ENCODE data around the gene CRYBA4.

DNA sequence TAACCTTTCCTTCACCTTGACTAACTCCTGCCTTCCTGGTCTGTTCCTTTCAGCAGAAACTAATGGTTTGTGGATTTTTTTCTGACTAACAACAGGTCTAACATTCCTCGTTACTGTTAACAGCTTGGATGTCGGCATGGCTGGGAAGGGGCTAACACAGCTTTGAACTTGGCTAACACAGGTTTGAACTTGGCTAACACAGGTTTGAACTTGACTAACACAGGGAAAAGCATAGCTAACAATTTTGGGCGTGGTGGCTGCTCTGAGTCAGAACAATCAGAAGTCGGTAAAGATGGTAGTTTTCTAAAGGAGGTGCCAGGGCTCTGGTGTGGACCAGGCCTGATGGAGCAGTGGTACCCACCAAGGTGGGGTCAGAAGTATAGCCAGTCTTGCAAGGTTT lies 51.7 kb downstream of the CRYBA4 start:
- TF ChIP-seq EZH2 (IDR thresholded peaks at IDR 0.05; ENCODE audit: borderline replicate concordance, low read length) = no peak
- TF ChIP-seq, protein P1, sequence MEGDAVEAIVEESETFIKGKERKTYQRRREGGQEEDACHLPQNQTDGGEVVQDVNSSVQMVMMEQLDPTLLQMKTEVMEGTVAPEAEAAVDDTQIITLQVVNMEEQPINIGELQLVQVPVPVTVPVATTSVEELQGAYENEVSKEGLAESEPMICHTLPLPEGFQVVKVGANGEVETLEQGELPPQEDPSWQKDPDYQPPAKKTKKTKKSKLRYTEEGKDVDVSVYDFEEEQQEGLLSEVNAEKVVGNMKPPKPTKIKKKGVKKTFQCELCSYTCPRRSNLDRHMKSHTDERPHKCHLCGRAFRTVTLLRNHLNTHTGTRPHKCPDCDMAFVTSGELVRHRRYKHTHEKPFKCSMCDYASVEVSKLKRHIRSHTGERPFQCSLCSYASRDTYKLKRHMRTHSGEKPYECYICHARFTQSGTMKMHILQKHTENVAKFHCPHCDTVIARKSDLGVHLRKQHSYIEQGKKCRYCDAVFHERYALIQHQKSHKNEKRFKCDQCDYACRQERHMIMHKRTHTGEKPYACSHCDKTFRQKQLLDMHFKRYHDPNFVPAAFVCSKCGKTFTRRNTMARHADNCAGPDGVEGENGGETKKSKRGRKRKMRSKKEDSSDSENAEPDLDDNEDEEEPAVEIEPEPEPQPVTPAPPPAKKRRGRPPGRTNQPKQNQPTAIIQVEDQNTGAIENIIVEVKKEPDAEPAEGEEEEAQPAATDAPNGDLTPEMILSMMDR (conservative IDR thresholded peaks at IDR 0.05 in 1 of 2, IDR thresholded peaks at IDR 0.05 in 1 of 2; ENCODE audit: extremely low read depth in 1 of 2, insufficient read depth in 1 of 2, low read depth in 1 of 2, low read length in 2 of 2) = no peak
